Brain microvascular endothelial cell (primary cell): ENCODE measurements around the gene KRTCAP3.

Experiments
- DNase-seq: peaks from one replicate; pipeline ENCODE4 v3.0.0-alpha.2; 2020
- H3K27ac ChIP-seq: fragments of 250-450 bp; sonication (Bioruptor Pico); 2 replicates; pipeline ENCODE4 v1.5.1; 2020; ENCODE audit warnings: mild to moderate bottlenecking, moderate library complexity
- H3K27me3 ChIP-seq: fragments of 250-450 bp; sonication (Bioruptor Pico); replicated peaks from 2 replicates; pipeline ENCODE4 v1.5.1; 2020; ENCODE audit warnings: mild to moderate bottlenecking
- H3K36me3 ChIP-seq: fragments of 250-450 bp; sonication (Bioruptor Pico); replicated peaks from 2 replicates; pipeline ENCODE4 v1.5.1; 2020; ENCODE audit warnings: mild to moderate bottlenecking
- H3K4me3 ChIP-seq: 2 replicates; pipeline ENCODE4 v1.5.1; 2011; ENCODE audit warnings: low read depth, mild to moderate bottlenecking, control low read depth, low read length, moderate library complexity
- in situ Hi-C: cut with HindIII; loops from 2 replicates; pipeline ENCODE4 v1.10.0; 2017; ENCODE audit warnings: low sequenced_read_pairs, low pct_ligation_motif_present
- TF ChIP-seq, protein P1 (sequence below): IDR thresholded peaks from 2 replicates; pipeline ENCODE4 v1.5.1; 2011; ENCODE audit warnings: low read depth, mild to moderate bottlenecking, moderate library complexity, low read length, control low read depth, inconsistent platforms; ENCODE audit errors: missing control alignments

The KRTCAP3 gene

DNA sequence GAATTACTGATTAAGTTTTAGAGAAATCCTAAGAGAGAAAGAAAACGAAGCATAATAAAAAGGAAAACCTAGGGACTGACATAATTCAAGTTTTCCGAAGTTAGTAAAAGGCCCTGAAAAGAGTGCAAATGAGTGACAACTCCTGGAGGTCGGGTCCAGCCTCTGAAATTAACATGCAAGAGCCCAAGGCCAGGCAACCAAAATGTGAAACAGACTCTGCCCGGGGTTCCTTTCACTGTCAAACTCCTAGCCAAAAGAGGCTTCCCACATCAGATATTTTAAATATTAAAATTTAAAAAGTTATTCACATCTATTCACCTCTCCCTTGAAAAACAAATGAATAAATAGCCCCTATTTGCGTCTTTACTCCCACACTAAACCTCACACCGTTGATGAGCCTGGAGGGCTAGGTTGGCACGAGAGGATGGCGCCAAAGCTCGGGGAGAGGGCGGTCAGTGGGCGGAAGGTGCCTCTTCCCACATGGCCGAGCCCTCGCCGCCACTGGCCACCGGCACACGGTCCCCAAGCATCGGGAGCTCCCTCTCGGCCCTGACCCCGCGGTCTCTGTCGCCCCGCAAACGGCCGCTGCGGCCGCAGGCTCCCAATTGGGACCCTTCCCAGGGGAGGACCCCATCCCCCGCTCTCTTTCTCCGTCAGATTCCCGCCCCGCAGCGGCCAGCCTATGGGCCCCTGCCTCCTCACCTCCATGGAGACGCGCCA is 33.4 kb upstream of the KRTCAP3 start:
- DNase-seq, result no peak
- in situ Hi-C loops, result no loop called here
- TF ChIP-seq, protein P1, sequence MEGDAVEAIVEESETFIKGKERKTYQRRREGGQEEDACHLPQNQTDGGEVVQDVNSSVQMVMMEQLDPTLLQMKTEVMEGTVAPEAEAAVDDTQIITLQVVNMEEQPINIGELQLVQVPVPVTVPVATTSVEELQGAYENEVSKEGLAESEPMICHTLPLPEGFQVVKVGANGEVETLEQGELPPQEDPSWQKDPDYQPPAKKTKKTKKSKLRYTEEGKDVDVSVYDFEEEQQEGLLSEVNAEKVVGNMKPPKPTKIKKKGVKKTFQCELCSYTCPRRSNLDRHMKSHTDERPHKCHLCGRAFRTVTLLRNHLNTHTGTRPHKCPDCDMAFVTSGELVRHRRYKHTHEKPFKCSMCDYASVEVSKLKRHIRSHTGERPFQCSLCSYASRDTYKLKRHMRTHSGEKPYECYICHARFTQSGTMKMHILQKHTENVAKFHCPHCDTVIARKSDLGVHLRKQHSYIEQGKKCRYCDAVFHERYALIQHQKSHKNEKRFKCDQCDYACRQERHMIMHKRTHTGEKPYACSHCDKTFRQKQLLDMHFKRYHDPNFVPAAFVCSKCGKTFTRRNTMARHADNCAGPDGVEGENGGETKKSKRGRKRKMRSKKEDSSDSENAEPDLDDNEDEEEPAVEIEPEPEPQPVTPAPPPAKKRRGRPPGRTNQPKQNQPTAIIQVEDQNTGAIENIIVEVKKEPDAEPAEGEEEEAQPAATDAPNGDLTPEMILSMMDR, result no peak
- H3K36me3 ChIP-seq, result peaks cover 5% of the 10 kb centered on the region
- H3K27ac ChIP-seq, result peak overlapping the region; percentile 21
- peak overlapping the region; percentile 87 for H3K4me3 ChIP-seq
- H3K27me3 ChIP-seq, result no peaks in the 10 kb centered on the region

DNA sequence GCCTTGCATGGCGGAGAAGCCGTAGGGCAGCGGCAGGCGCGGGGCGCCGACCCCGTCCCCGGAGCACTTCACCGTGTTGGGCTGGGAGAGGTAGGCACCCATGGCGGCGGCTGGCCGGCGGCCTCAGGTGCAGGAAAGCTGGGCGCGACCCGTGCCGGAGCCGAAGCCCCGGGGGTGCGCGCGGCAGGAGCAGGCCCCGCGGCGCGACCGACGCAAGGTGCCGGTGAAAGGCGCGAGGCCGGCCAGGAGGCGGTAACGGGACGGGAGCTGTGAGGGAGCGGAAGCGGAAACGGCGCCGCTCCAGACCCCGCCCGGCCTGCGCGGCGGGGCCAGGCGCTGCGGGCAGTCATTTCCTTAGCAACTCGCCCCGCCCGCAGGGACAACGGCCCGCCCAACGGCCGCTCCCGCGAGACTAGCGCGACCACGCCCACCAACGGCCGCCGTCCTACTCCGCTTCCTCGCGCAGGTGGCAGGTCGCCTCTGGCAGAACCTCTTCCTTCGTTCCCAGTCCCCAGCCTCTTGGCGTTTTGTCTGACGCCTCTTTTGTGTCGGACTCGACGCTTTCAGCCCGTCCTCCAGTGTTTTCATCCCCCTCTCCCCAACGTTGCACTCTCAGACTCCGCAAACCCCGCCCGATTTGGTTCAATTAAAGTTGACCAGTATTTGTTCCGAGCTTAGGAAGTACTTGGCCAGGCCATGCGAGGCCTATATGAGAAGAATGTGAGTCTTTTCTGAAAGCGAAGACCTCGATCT is 32.7 kb upstream of the KRTCAP3 start, which contains the start of gene PPM1G:
Gene PPM1G (minus strand): TSS at position 271 of the 753 bp plus-strand sequence. CDS start 169 bp downstream, at position 102.
- peaks cover 5% of the 10 kb centered on the region for H3K36me3 ChIP-seq
- in situ Hi-C loops, result no loop called here

DNA sequence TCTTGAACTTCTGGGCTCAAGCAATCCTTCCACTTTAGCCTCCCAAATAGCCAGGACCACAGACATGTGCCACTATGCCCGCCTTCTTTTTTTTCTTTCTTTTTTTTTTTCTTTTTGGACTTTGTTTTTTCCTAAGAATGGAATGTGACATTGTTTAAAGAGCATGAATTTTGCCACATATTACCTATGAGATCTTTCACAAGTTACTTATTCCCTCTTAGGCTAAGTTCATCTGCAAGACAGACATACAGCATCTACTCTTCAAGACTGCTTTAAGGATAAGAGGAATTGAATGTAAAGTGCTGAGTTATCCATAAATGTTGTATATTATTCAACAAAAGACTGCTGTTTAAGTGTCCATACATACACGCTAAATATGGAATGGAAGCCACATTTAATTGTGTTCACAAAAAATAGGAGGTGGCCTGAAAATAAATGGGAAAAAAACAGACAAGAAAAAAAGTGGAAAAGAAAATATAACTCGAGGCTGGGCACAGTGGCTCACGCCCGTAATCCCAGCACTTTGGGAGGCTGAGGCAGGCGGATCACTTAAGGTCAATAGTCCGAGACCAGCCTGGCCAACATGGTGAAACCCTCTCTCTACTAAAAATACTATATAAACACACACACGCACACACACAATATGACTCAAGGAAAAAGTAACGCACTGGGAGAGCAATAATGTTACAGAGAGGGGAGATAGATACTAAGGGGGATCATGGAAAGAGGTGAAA is 29.6 kb upstream of the KRTCAP3 start:
- Histone ChIP-seq H3K27ac (no peak overlapping the region), H3K4me3 (no peak overlapping the region), H3K27me3 (no peaks in the 10 kb centered on the region), H3K36me3 (no peaks in the 10 kb centered on the region)
- TF ChIP-seq, protein P1, result no peak
- in situ Hi-C loops, result no loop called here
- no peak for DNase-seq

More for the DNA sequence above, 32.7 kb upstream of the KRTCAP3 start, which contains the start of gene PPM1G:
- TF ChIP-seq, protein P1, result no peak
- Histone ChIP-seq H3K27ac (peak within 1 kb of the TSS; percentile 31), H3K27me3 (no peaks in the 10 kb centered on the region), H3K4me3 (peak within 1 kb of the TSS; percentile 87)
- peak; percentile 85 for DNase-seq

DNA sequence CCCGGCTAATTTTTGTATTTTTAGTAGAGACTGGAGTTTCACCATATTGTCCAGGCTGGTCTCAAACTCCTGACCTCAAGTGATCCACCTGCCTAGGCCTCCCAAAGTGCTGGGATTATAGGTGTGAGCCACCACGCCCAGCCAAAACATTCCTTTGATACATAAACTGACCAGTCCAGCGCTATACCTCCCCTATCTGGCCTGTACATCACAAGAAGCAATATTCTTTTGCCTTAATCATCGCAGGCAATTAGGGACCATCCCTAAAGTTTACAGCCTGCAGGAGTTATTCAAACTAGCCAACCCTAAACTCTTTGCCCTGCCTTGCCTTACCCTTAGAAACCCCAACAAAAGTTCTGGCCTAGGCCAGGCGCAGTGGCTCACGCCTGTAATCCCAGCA is 26.0 kb upstream of the KRTCAP3 start:
- Histone ChIP-seq H3K27ac (no peak overlapping the region), H3K36me3 (no peaks in the 10 kb centered on the region), H3K27me3 (no peaks in the 10 kb centered on the region), H3K4me3 (no peak overlapping the region)
- no peak for DNase-seq
- TF ChIP-seq, protein P1, result no peak
- in situ Hi-C loops, result no loop called here

DNA sequence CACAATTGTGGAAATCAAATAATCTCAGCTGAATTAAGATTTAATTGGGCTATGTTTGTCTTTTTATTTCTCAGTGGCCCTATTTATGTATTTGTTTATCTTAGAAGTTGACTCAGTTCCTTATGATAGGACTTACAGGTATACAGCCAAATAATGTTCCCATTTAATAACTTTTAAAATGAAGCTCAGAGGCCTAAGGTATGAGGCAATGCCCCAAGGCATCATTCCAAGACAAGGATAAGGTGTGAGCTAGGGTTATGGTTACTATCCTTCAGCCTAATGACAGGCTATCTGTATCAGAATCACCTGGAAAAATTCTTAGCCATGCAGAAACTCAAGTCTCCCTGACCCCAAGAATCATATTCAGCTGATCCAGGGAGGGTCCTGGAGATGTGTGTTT is 21.2 kb upstream of the KRTCAP3 start:
- TF ChIP-seq, protein P1, result no peak
- H3K27me3 ChIP-seq, result no peaks in the 10 kb centered on the region
- H3K27ac ChIP-seq, result no peak overlapping the region
- no peak for DNase-seq
- no peaks in the 10 kb centered on the region for H3K36me3 ChIP-seq
- H3K4me3 ChIP-seq, result no peak overlapping the region
- in situ Hi-C loops, result no loop called here
